Lower leg skin (tissue), 4 donors: Measurements from ENCODE around the gene TAF10. TPM values are rescaled to one million over a fixed set of nuclear protein-coding genes. Genes with fewer than 3 reads are reported as not detected.

Experiments
- DNase-seq, 2 donors: peaks; one replicate each; pipeline ENCODE4 v3.0.0-alpha.2; 2019; ENCODE audit warnings: low spot score in 2 of 2
- H3K4me3 ChIP-seq: fragments of 200-600 bp; sonication (generic); 2 replicates; pipeline ENCODE4 v1.5.1; 2017; ENCODE audit warnings: mild to moderate bottlenecking, low read depth; ENCODE audit not compliant: poor library complexity, severe bottlenecking
- CTCF ChIP-seq, 3 donors: fragments of 450-650 bp; IDR thresholded peaks; one replicate each; pipeline ENCODE4 v1.5.1; 2016; ENCODE audit warnings: antibody characterized with exemption in 3 of 3, mild to moderate bottlenecking in 3 of 3, moderate library complexity in 2 of 3
- POLR2A ChIP-seq, 2 donors: fragments of 450-650 bp; IDR thresholded peaks; one replicate each; pipeline ENCODE4 v1.6.1; 2016 to 2017; ENCODE audit warnings: antibody characterized with exemption in 2 of 2, mild to moderate bottlenecking in 1 of 2, moderate library complexity in 1 of 2
- WGBS, 2 donors: methylation state at CpG; one replicate each; pipeline ENCODE4 v1.1.5; 2018; 5-methylcytosine and 5-hydroxymethylcytosine counted together
- intact Hi-C: fragments of 100-400 bp; cut with DNase I; formaldehyde crosslinking; loops from one replicate; pipeline ENCODE4 v1.15.0; 2023; ENCODE audit warnings: low total_unique reads
- total RNA-seq, 4 donors: library from RNA; depleted of rRNA; stranded (reverse); fragments of >200 nt; gene quantifications; one replicate each; pipeline ENCODE4 v1.1.0, GENCODE V29; 2016

TAF10 gene
- total RNA-seq, 4 donors from 2014 or later = 41.1 to 105 (median 61.8) TPM

GRCh38 chr11:6583584-6583983 is 28.4 kb downstream of the TAF10 start:
- DNase-seq = no peak
- intact Hi-C loops = no loop called here
- no peak overlapping the region for H3K4me3 ChIP-seq
- WGBS, 2 donors = 93 to 96% methylated on average over 1 of the region's 1 CpG
- TF ChIP-seq POLR2A (IDR thresholded peaks at IDR 0.05) (no peak), CTCF (IDR thresholded peaks at IDR 0.05) (no peak)

GRCh38 chr11:6579681-6580080 is 32.3 kb downstream of the TAF10 start:
- 86 to 95% methylated on average over 2 of the region's 2 CpGs for WGBS, 2 donors
- intact Hi-C loops = no loop called here
- no peak for DNase-seq
- no peak overlapping the region for H3K4me3 ChIP-seq
- no peak for TF ChIP-seq POLR2A (IDR thresholded peaks at IDR 0.05)
- TF ChIP-seq CTCF (IDR thresholded peaks at IDR 0.05) = no peak

- intact Hi-C loops = no loop called here
- no peak overlapping the region for H3K4me3 ChIP-seq
- DNase-seq = no peak
- WGBS, 2 donors = 100% methylated on average over 1 of the region's 1 CpG
- TF ChIP-seq CTCF (IDR thresholded peaks at IDR 0.05) = no peak
- no peak for TF ChIP-seq POLR2A (IDR thresholded peaks at IDR 0.05)
Observed at GRCh38 chr11:6578134-6578533, 33.9 kb downstream of the TAF10 start.

- intact Hi-C loops = no loop called here
- no peak overlapping the region for H3K4me3 ChIP-seq
- 36 to 40% methylated on average over 5 of the region's 6 CpGs for WGBS, 2 donors
- no peak for TF ChIP-seq CTCF (IDR thresholded peaks at IDR 0.05)
- TF ChIP-seq POLR2A (IDR thresholded peaks at IDR 0.05) = no peak
- no peak for DNase-seq
Observed at GRCh38 chr11:6576471-6577373, 35.3 kb downstream of the TAF10 start.

GRCh38 chr11:6574816-6575715 is 37.0 kb downstream of the TAF10 start:
- WGBS, 2 donors = 88 to 91% methylated on average over 6 of the region's 6 CpGs
- H3K4me3 ChIP-seq = no peak overlapping the region
- no peak for TF ChIP-seq POLR2A (IDR thresholded peaks at IDR 0.05)
- no peak for TF ChIP-seq CTCF (IDR thresholded peaks at IDR 0.05)
- DNase-seq = no peak
- intact Hi-C loops = no loop called here
